ENCODE results near the gene DERL3.

GRCh38 chr22:23837911-23838680, 710 bp downstream of the DERL3 start:
- TF ChIP-seq CTCF (IDR thresholded peaks at IDR 0.05) (no peak), EP300 (IDR thresholded peaks at IDR 0.05) (no peak)
